IMR-90 (cell line): Measurements from ENCODE around the gene BSDC1. TPM values are rescaled to one million over a fixed set of nuclear protein-coding genes. Genes with fewer than 3 reads are reported as not detected.
A peak's percentile ranks its signal among the peaks of the same experiment; 100 is the strongest.

Experiments
- ATAC-seq: fragments of 200-7000 bp; cut with Tn5 transposase; 2 replicates; pipeline ENCODE4 v1.9.1; 2020; ENCODE audit warnings: low read depth, mild to moderate bottlenecking, moderate library complexity
- BruUV-seq: library from RNA; stranded (reverse); fragments of 400-500 nt; replicated peaks from 2 replicates; lab custom pipeline; 2021; lab: Mats Ljungman, UMichigan
- CTCF ChIA-PET: fragments of 300-600 bp; formaldehyde crosslinking; extraction: SDS; loops from one replicate; lab custom pipeline; 2021; ENCODE audit warnings: antibody characterized with exemption; lab: Yijun Ruan, JAX
- POLR2A ChIA-PET: fragments of 300-600 bp; sonication (Branson Sonifier 250); formaldehyde crosslinking; loops from one replicate; lab custom pipeline; 2022; ENCODE audit warnings: antibody characterized with exemption; ENCODE audit not compliant: unreplicated experiment; lab: Charles Lee
- DNase-seq: peaks from one replicate; pipeline ENCODE4 v3.0.0; 2013
- H2AFZ ChIP-seq: replicated peaks from 2 replicates; pipeline ENCODE3; 2013; ENCODE audit warnings: low read length, mild to moderate bottlenecking; ENCODE audit not compliant: poor library complexity
- H2AK5ac ChIP-seq: 2 replicates; pipeline ENCODE4 v1.6.1; 2013; ENCODE audit warnings: low read depth, low read length, inconsistent platforms
- H2AK9ac ChIP-seq: replicated peaks from 2 replicates; pipeline ENCODE3; 2013; ENCODE audit warnings: mild to moderate bottlenecking, low read depth, low read length, moderate library complexity; ENCODE audit not compliant: poor library complexity
- H2BK120ac ChIP-seq: 2 replicates; pipeline ENCODE4 v1.6.1; 2013; ENCODE audit warnings: low read depth, low read length, inconsistent platforms
- H2BK15ac ChIP-seq: 3 replicates; pipeline ENCODE4 v1.6.1; 2013; ENCODE audit warnings: low read depth, low read length, inconsistent platforms
- H2BK20ac ChIP-seq: 2 replicates; pipeline ENCODE4 v1.6.1; 2013; ENCODE audit warnings: low read depth, mild to moderate bottlenecking, inconsistent platforms, low read length, moderate library complexity
- H2BK5ac ChIP-seq: 2 replicates; pipeline ENCODE4 v1.6.1; 2013; ENCODE audit warnings: mild to moderate bottlenecking, low read depth, low read length, inconsistent platforms; ENCODE audit not compliant: poor library complexity, severe bottlenecking
- H3K14ac ChIP-seq: replicated peaks from 2 replicates; pipeline ENCODE4 v1.6.1; 2013; ENCODE audit warnings: low read depth, low read length, inconsistent platforms
- H3K18ac ChIP-seq: 2 replicates; pipeline ENCODE4 v1.6.1; 2013; ENCODE audit warnings: low read depth, low read length, control low read depth
- H3K23ac ChIP-seq: 2 replicates; pipeline ENCODE4 v1.6.1; 2013; ENCODE audit warnings: low read depth, low read length, inconsistent platforms
- H3K27ac ChIP-seq: 2 replicates; pipeline ENCODE4 v1.5.1; 2013; ENCODE audit warnings: mild to moderate bottlenecking, control low read depth, low read length; ENCODE audit not compliant: insufficient read depth
- H3K27me3 ChIP-seq: 2 replicates; pipeline ENCODE4 v1.6.1; 2013; ENCODE audit warnings: low read length; ENCODE audit not compliant: control insufficient read depth, insufficient read depth
- H3K36me3 ChIP-seq: 2 replicates; pipeline ENCODE4 v1.6.1; 2013; ENCODE audit warnings: low read length, mixed read lengths; ENCODE audit not compliant: control insufficient read depth, insufficient read depth
- H3K4ac ChIP-seq: 2 replicates; pipeline ENCODE4 v1.6.1; 2013; ENCODE audit warnings: low read depth, low read length, inconsistent platforms
- H3K4me1 ChIP-seq: 2 replicates; pipeline ENCODE4 v1.6.1; 2013; ENCODE audit warnings: low read length, mixed read lengths; ENCODE audit not compliant: control insufficient read depth, insufficient read depth
- H3K4me2 ChIP-seq: 2 replicates; pipeline ENCODE4 v1.6.1; 2013; ENCODE audit warnings: low read depth, mild to moderate bottlenecking, control low read depth, low read length, moderate library complexity
- H3K4me3 ChIP-seq: 2 replicates; pipeline ENCODE4 v1.5.1; 2013; ENCODE audit warnings: low read depth, mild to moderate bottlenecking, control low read depth, low read length, moderate library complexity; ENCODE audit not compliant: insufficient read depth
- H3K56ac ChIP-seq: 2 replicates; pipeline ENCODE4 v1.6.1; 2013; ENCODE audit warnings: low read length, inconsistent platforms; ENCODE audit not compliant: insufficient read depth; ENCODE audit errors: extremely low read depth
- H3K79me1 ChIP-seq, 2 experiments: 2 replicates each; pipeline ENCODE4 v1.6.1; 2013; ENCODE audit warnings: low read length in 2 of 2, inconsistent platforms in 1 of 2, low read depth in 1 of 2
- H3K9ac ChIP-seq: 2 replicates; pipeline ENCODE4 v1.6.1; 2013; ENCODE audit warnings: low read depth, low read length, control low read depth
- H3K9me1 ChIP-seq: 2 replicates; pipeline ENCODE4 v1.6.1; 2013; ENCODE audit warnings: low read length, inconsistent platforms; ENCODE audit not compliant: insufficient read depth
- H3K9me3 ChIP-seq: 2 replicates; pipeline ENCODE4 v1.6.1; 2013; ENCODE audit warnings: low read length; ENCODE audit not compliant: control insufficient read depth, insufficient read depth
- H4K20me1 ChIP-seq: 2 replicates; pipeline ENCODE4 v1.6.1; 2013; ENCODE audit warnings: low read length, inconsistent platforms; ENCODE audit not compliant: insufficient read depth
- H4K5ac ChIP-seq: 2 replicates; pipeline ENCODE4 v1.6.1; 2013; ENCODE audit warnings: mild to moderate bottlenecking, low read depth, low read length, control low read depth
- H4K8ac ChIP-seq, 2 experiments: 2 replicates each; pipeline ENCODE4 v1.6.1; 2013; ENCODE audit warnings: low read depth in 2 of 2, low read length in 2 of 2, control low read depth in 1 of 2, inconsistent platforms in 1 of 2
- H4K91ac ChIP-seq: 2 replicates; pipeline ENCODE4 v1.6.1; 2013; ENCODE audit warnings: low read depth, low read length, inconsistent platforms; ENCODE audit not compliant: insufficient read depth
- CHD1 ChIP-seq: IDR thresholded peaks from 2 replicates; pipeline ENCODE4 v1.6.1; 2012; ENCODE audit warnings: low read depth, low read length, improper control_type of control experiment
- CTCF ChIP-seq: conservative IDR thresholded peaks from 2 replicates; pipeline ENCODE4 v1.5.1; 2012; ENCODE audit warnings: mild to moderate bottlenecking, low read depth, low read length, improper control_type of control experiment
- ELK1 ChIP-seq: fragments of 150-350 bp; IDR thresholded peaks from 2 replicates; pipeline ENCODE4 v1.6.1; 2016; ENCODE audit warnings: low read depth, mild to moderate bottlenecking, low read length, moderate library complexity, borderline replicate concordance
- POLR2A ChIP-seq: IDR thresholded peaks from 2 replicates; pipeline ENCODE4 v1.6.1; 2012; ENCODE audit warnings: mild to moderate bottlenecking, low read depth, low read length
- RCOR1 ChIP-seq: IDR thresholded peaks from 2 replicates; pipeline ENCODE4 v1.6.1; 2012; ENCODE audit warnings: mild to moderate bottlenecking, low read length, improper control_type of control experiment; ENCODE audit not compliant: insufficient replicate concordance
- USF2 ChIP-seq: fragments of 150-350 bp; IDR thresholded peaks from 2 replicates; pipeline ENCODE4 v1.6.1; 2017; ENCODE audit warnings: mild to moderate bottlenecking, antibody characterized with exemption, low read length, low read depth
- WGBS, 2 experiments: methylation state at CpG; one replicate each; pipeline versions ENCODE4 v1.1.5 to v1.1.7; 2013; ENCODE audit warnings: missing lambda C conversion rate in 2 of 2; ENCODE audit not compliant: insufficient read length in 1 of 2; ENCODE audit errors: extremely low coverage in 2 of 2; 5-methylcytosine and 5-hydroxymethylcytosine counted together
- dilution Hi-C: fragments of 300-500 bp; cut with HindIII; formaldehyde crosslinking; loops from one replicate; pipeline ENCODE4 v1.14.3; 2018; ENCODE audit warnings: low sequenced_read_pairs; ENCODE audit not compliant: unreplicated experiment
- in situ Hi-C: fragments of 300-500 bp; cut with MboI; formaldehyde crosslinking; loops from 3 replicates; pipeline ENCODE4 v1.14.3; 2019; ENCODE audit warnings: low sequenced_read_pairs, inconsistent platforms, mixed read lengths
- intact Hi-C: fragments of 100-400 bp; cut with micrococcal nuclease; formaldehyde crosslinking; loops from 2 replicates; pipeline ENCODE4 v1.10.0; 2022
- polyA plus RNA-seq, 3 experiments: library from polyadenylated mRNA; depleted of rRNA; stranded (reverse); fragments of >200 nt; gene quantifications; 2 replicates each; pipeline ENCODE4 v1.2.3, GENCODE V29; 2012; ENCODE audit warnings: low replicate concordance in 1 of 3
- total RNA-seq: library from RNA; depleted of rRNA; stranded (reverse); fragments of >200 nt; gene quantifications from 2 replicates; pipeline ENCODE4 v1.2.3, GENCODE V29; 2012

Gene BSDC1
- total and polyA plus RNA-seq, 2 of the 4 experiments (the other 2 are of a cell fraction), result 56.8 to 60.4 TPM

- H3K79me1 ChIP-seq, result peaks cover 19 to 35% of the 10 kb centered on the region in 2 experiments; a peak in 3 of 4 replicates
- TF ChIP-seq RCOR1 (no peak), POLR2A (no peak), USF2 (no peak), ELK1 (no peak), CHD1 (no peak), CTCF (no peak)
- no peak overlapping the region for H4K91ac ChIP-seq
- POLR2A ChIA-PET, result interaction anchor here (0.5 to 1.0 kb wide), 4 partner anchors 9 to 447 kb away, joined by 3 to 5 read pairs (median 3); no protein-coding TSS in a partner anchor
- ATAC-seq (no peak), DNase-seq (no peak)
- H3K36me3 ChIP-seq, result peaks cover 27% of the 10 kb centered on the region
- peak overlapping the region in 1 of 2 experiments; percentile 58; a peak in 1 of 4 replicates for H4K8ac ChIP-seq
- no TSS peak for BruUV-seq
- H3K9ac ChIP-seq, result no peak overlapping the region
- H2BK15ac ChIP-seq, result no peak overlapping the region
- no peak overlapping the region for H3K14ac ChIP-seq
- no peak overlapping the region for H3K18ac ChIP-seq
- H2BK120ac ChIP-seq, result no peak overlapping the region
- in situ Hi-C loops (no loop called here), intact Hi-C loops (loop anchor here (1.0 to 5.0 kb wide), 2 partner anchors 15 to 56 kb away; partner anchors contain the start of gene BSDC1), dilution Hi-C loops (no loop called here)
- H2AK9ac ChIP-seq, result no peak overlapping the region
- H3K56ac ChIP-seq, result no peak overlapping the region
- H2BK5ac ChIP-seq, result no peak overlapping the region
- H3K27me3 ChIP-seq, result no peaks in the 10 kb centered on the region
- 58% methylated on average over 4 of the region's 15 CpGs; no CpG with 5 or more reads in 1 of the 2 experiments for WGBS, 2 experiments
- peak overlapping the region; percentile 85 for H3K4me3 ChIP-seq
- H3K27ac ChIP-seq, result no peak overlapping the region
- H2AK5ac ChIP-seq, result no peak overlapping the region
- peak overlapping the region; percentile 72 for H3K4me2 ChIP-seq
- no peaks in the 10 kb centered on the region for H3K9me3 ChIP-seq
- no peak overlapping the region for H4K5ac ChIP-seq
- no peak overlapping the region for H3K23ac ChIP-seq
- H3K4me1 ChIP-seq, result peaks cover 6% of the 10 kb centered on the region
- no peak overlapping the region for H2BK20ac ChIP-seq
- 0 out of 2 replicates have a peak, but pooled peaks cover 3% of the 10 kb centered on the region for H3K9me1 ChIP-seq
- CTCF ChIA-PET, result no interaction called here
- H2AFZ ChIP-seq, result peak overlapping the region; percentile 89
- H3K4ac ChIP-seq, result no peak overlapping the region; the same call in 1 of the 2 replicates
- peaks cover 32% of the 10 kb centered on the region for H4K20me1 ChIP-seq
Measured at GRCh38 chr1:32336591-32336932, 57.7 kb downstream of the BSDC1 start.
